A549 treated with CpdA at 1 μM for 4 hours (cell line): ENCODE measurements around the gene GAGE12G. TPM values are rescaled to one million over a fixed set of nuclear protein-coding genes. Genes with fewer than 3 reads are reported as not detected.

Experiments
- total RNA-seq: library from RNA; stranded (reverse); fragments of 200-300 nt; extraction: Qiagen RNA extraction; gene quantifications from 5 replicates; pipeline ENCODE4 v1.2.3, GENCODE V29; 2022; ENCODE audit warnings: low read depth

GAGE12G gene, protein sequence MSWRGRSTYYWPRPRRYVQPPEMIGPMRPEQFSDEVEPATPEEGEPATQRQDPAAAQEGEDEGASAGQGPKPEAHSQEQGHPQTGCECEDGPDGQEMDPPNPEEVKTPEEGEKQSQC
- total RNA-seq, result not detected in 5 replicates

DNA sequence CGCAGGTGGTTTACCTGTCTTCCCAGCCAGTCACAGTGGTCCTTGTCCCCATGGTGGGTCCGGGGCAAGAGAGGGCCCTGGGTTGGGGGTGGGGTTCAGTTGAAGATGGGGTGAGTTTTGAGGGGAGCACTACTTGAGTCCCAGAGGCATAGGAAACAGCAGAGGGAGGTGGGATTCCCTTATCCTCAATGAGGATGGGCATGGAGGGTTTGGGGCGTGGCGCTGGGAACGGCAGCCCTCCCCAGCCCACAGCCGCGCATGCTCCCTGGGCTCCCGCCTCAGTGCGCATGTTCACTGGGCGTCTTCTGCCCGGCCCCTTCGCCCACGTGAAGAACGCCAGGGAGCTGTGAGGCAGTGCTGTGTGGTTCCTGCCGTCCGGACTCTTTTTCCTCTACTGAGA, at the start of gene GAGE12G:
Gene GAGE12G (plus strand): TSS at position 301 of the 400 bp plus-strand sequence. CDS start 1,155 bp downstream, outside the sequence.

DNA sequence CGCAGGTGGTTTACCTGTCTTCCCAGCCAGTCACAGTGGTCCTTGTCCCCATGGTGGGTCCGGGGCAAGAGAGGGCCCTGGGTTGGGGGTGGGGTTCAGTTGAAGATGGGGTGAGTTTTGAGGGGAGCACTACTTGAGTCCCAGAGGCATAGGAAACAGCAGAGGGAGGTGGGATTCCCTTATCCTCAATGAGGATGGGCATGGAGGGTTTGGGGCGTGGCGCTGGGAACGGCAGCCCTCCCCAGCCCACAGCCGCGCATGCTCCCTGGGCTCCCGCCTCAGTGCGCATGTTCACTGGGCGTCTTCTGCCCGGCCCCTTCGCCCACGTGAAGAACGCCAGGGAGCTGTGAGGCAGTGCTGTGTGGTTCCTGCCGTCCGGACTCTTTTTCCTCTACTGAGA, 38.3 kb upstream of the GAGE12G start, which contains the start of gene GAGE12C:
Gene GAGE12C (plus strand): TSS at position 301 of the 400 bp plus-strand sequence. CDS start 1,155 bp downstream, outside the sequence.

DNA sequence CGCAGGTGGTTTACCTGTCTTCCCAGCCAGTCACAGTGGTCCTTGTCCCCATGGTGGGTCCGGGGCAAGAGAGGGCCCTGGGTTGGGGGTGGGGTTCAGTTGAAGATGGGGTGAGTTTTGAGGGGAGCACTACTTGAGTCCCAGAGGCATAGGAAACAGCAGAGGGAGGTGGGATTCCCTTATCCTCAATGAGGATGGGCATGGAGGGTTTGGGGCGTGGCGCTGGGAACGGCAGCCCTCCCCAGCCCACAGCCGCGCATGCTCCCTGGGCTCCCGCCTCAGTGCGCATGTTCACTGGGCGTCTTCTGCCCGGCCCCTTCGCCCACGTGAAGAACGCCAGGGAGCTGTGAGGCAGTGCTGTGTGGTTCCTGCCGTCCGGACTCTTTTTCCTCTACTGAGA, 28.8 kb upstream of the GAGE12G start, which contains the start of gene GAGE12D:
Gene GAGE12D (plus strand): TSS at position 301 of the 400 bp plus-strand sequence. CDS start 1,155 bp downstream, outside the sequence.

DNA sequence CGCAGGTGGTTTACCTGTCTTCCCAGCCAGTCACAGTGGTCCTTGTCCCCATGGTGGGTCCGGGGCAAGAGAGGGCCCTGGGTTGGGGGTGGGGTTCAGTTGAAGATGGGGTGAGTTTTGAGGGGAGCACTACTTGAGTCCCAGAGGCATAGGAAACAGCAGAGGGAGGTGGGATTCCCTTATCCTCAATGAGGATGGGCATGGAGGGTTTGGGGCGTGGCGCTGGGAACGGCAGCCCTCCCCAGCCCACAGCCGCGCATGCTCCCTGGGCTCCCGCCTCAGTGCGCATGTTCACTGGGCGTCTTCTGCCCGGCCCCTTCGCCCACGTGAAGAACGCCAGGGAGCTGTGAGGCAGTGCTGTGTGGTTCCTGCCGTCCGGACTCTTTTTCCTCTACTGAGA, 19.2 kb upstream of the GAGE12G start, which contains the start of gene GAGE12E:
Gene GAGE12E (plus strand): TSS at position 301 of the 400 bp plus-strand sequence. CDS start 1,155 bp downstream, outside the sequence.

DNA sequence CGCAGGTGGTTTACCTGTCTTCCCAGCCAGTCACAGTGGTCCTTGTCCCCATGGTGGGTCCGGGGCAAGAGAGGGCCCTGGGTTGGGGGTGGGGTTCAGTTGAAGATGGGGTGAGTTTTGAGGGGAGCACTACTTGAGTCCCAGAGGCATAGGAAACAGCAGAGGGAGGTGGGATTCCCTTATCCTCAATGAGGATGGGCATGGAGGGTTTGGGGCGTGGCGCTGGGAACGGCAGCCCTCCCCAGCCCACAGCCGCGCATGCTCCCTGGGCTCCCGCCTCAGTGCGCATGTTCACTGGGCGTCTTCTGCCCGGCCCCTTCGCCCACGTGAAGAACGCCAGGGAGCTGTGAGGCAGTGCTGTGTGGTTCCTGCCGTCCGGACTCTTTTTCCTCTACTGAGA, 9.7 kb upstream of the GAGE12G start, which contains the start of gene GAGE12F:
Gene GAGE12F (plus strand): TSS at position 301 of the 400 bp plus-strand sequence. CDS start 1,155 bp downstream, outside the sequence.

DNA sequence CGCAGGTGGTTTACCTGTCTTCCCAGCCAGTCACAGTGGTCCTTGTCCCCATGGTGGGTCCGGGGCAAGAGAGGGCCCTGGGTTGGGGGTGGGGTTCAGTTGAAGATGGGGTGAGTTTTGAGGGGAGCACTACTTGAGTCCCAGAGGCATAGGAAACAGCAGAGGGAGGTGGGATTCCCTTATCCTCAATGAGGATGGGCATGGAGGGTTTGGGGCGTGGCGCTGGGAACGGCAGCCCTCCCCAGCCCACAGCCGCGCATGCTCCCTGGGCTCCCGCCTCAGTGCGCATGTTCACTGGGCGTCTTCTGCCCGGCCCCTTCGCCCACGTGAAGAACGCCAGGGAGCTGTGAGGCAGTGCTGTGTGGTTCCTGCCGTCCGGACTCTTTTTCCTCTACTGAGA, 9.4 kb downstream of the GAGE12G start, which contains the start of gene GAGE12H:
Gene GAGE12H (plus strand): TSS at position 301 of the 400 bp plus-strand sequence. CDS start 1,155 bp downstream, outside the sequence.

DNA sequence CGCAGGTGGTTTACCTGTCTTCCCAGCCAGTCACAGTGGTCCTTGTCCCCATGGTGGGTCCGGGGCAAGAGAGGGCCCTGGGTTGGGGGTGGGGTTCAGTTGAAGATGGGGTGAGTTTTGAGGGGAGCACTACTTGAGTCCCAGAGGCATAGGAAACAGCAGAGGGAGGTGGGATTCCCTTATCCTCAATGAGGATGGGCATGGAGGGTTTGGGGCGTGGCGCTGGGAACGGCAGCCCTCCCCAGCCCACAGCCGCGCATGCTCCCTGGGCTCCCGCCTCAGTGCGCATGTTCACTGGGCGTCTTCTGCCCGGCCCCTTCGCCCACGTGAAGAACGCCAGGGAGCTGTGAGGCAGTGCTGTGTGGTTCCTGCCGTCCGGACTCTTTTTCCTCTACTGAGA, 19.0 kb downstream of the GAGE12G start, which contains the start of gene GAGE2A:
Gene GAGE2A (plus strand): TSS at position 301 of the 400 bp plus-strand sequence. CDS start 1,155 bp downstream, outside the sequence.

DNA sequence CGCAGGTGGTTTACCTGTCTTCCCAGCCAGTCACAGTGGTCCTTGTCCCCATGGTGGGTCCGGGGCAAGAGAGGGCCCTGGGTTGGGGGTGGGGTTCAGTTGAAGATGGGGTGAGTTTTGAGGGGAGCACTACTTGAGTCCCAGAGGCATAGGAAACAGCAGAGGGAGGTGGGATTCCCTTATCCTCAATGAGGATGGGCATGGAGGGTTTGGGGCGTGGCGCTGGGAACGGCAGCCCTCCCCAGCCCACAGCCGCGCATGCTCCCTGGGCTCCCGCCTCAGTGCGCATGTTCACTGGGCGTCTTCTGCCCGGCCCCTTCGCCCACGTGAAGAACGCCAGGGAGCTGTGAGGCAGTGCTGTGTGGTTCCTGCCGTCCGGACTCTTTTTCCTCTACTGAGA, 28.5 kb downstream of the GAGE12G start, which contains the start of gene GAGE1:
Gene GAGE1 (plus strand): TSS at position 301 of the 400 bp plus-strand sequence. CDS start 1,155 bp downstream, outside the sequence.

Other genes with a start within 250 kb of the GAGE12G start
- not detected in 5 replicates for gene GAGE12J, start 248.4 kb upstream of the GAGE12G start, total RNA-seq
- not detected in 5 replicates for gene GAGE13, start 238.8 kb upstream of the GAGE12G start, total RNA-seq
- not detected in 5 replicates for gene GAGE12C, start 38.2 kb upstream of the GAGE12G start, total RNA-seq
- not detected in 5 replicates for gene GAGE12D, start 28.7 kb upstream of the GAGE12G start, total RNA-seq
- gene GAGE12E, start 19.1 kb upstream of the GAGE12G start, total RNA-seq, result not detected in 5 replicates
- not detected in 5 replicates for gene GAGE12F, start 9.6 kb upstream of the GAGE12G start, total RNA-seq
- gene GAGE12H, start 9.5 kb downstream of the GAGE12G start, total RNA-seq, result not detected in 5 replicates
- gene GAGE2A, start 19.1 kb downstream of the GAGE12G start, total RNA-seq, result not detected in 5 replicates
- gene GAGE1, start 28.6 kb downstream of the GAGE12G start, total RNA-seq, result not detected in 5 replicates
- 0.11 to 0.24 TPM in 2 of 5 replicates, not detected in the others for gene PAGE1, start 125.6 kb downstream of the GAGE12G start, total RNA-seq